HepG2 (cell line): ENCODE results near the gene ADI1. TPM values are rescaled to one million over a fixed set of nuclear protein-coding genes. Genes with fewer than 3 reads are reported as not detected.

Experiments
- BHLHE40 ChIP-seq: IDR thresholded peaks from 2 replicates; pipeline ENCODE4 v1.6.1; 2011; ENCODE audit warnings: low read length, improper control_type of control experiment
- FOXC1 ChIP-seq: sonication (generic); formaldehyde crosslinking; IDR thresholded peaks from 2 replicates; pipeline ENCODE4 v1.8.0; 2022; ENCODE audit warnings: mild to moderate bottlenecking, missing genetic modification reagents, borderline replicate concordance
- GABPB1 ChIP-seq: IDR thresholded peaks from 2 replicates; pipeline ENCODE4 v1.6.1; 2016; ENCODE audit warnings: mild to moderate bottlenecking, missing genetic modification reagents, moderate library complexity, missing compliant biosample characterization
- JUN ChIP-seq: sonication (generic); formaldehyde crosslinking; IDR thresholded peaks from 2 replicates; pipeline ENCODE4 v1.4.0; 2020; ENCODE audit warnings: mild to moderate bottlenecking, missing genetic modification reagents
- KDM2A ChIP-seq: sonication (generic); formaldehyde crosslinking; IDR thresholded peaks from 2 replicates; pipeline ENCODE4 v1.4.0; 2020; ENCODE audit warnings: low read depth, missing genetic modification reagents, borderline replicate concordance
- POLR2G ChIP-seq: fragments of 200-400 bp; formaldehyde crosslinking; IDR thresholded peaks from 2 replicates; pipeline ENCODE4 v1.6.1; 2018; ENCODE audit warnings: mild to moderate bottlenecking, low read depth, low read length, moderate library complexity
- SOX13 ChIP-seq, 3 experiments: fragments of 450-650 bp in 1 of 3; sonication (generic) in 1 of 3; formaldehyde crosslinking in 1 of 3; IDR thresholded peaks in 2 of 3; conservative IDR thresholded peaks in 1 of 3; 2 replicates each; pipeline versions ENCODE4 v1.5.0 to v1.6.1; 2016 to 2020; ENCODE audit warnings: antibody characterized with exemption in 1 of 3, mild to moderate bottlenecking in 1 of 3, missing compliant biosample characterization in 1 of 3, missing genetic modification reagents in 1 of 3, moderate library complexity in 1 of 3
- SRSF1 ChIP-seq: fragments of 200-400 bp; formaldehyde crosslinking; optimal IDR thresholded peaks from 2 replicates; pipeline ENCODE3; 2017; ENCODE audit warnings: mild to moderate bottlenecking, low read depth, low read length, moderate library complexity
- ZNF143 ChIP-seq: sonication (generic); formaldehyde crosslinking; IDR thresholded peaks from 2 replicates; pipeline ENCODE4 v1.4.0; 2020; ENCODE audit warnings: missing genetic modification reagents
- ZNF292 ChIP-seq: sonication (generic); formaldehyde crosslinking; IDR thresholded peaks from 2 replicates; pipeline ENCODE4 v1.8.1; 2022; ENCODE audit warnings: mild to moderate bottlenecking, low read depth, missing genetic modification reagents, borderline replicate concordance
- ZNF44 ChIP-seq: sonication (generic); formaldehyde crosslinking; IDR thresholded peaks from 2 replicates; pipeline ENCODE4 v1.5.1; 2020; ENCODE audit warnings: mild to moderate bottlenecking, missing genetic modification reagents
- polyA plus RNA-seq, 8 experiments: library from polyadenylated mRNA; depleted of rRNA in 3 of 8; stranded (reverse) in 7 of 8; unstranded in 1 of 8; fragments of >200 nt; fragmentation: Illumina TruSeq in 4 of 8; extraction: Trizol in 4 of 8; gene quantifications; 2 replicates each; pipeline versions ENCODE4 v1.2.1 to v1.2.3, GENCODE V29; 2011 to 2016; ENCODE audit warnings: low read depth in 4 of 8, missing spikeins in 1 of 8, mixed read lengths in 1 of 8; ENCODE audit not compliant: insufficient read depth in 1 of 8
- total RNA-seq, 5 experiments: library from RNA; depleted of rRNA; stranded (reverse); fragments of >200 nt; fragmentation: Illumina TruSeq; extraction: Trizol; gene quantifications; 2 replicates each; pipeline ENCODE4 v1.2.3, GENCODE V29; 2016; ENCODE audit warnings: low read depth in 1 of 5
- TF ChIP-seq, protein P1 (sequence below): IDR thresholded peaks from 2 replicates; pipeline ENCODE4 v1.6.1; 2016; ENCODE audit warnings: missing compliant biosample characterization, missing genetic modification reagents, borderline replicate concordance
- TF ChIP-seq, protein P2 (sequence below): sonication (generic); formaldehyde crosslinking; IDR thresholded peaks from 2 replicates; pipeline ENCODE4 v1.4.0; 2020; ENCODE audit warnings: mild to moderate bottlenecking, missing genetic modification reagents
- TF ChIP-seq, protein P3 (sequence below): sonication (generic); formaldehyde crosslinking; IDR thresholded peaks from 2 replicates; pipeline ENCODE4 v1.4.0; 2020; ENCODE audit warnings: missing genetic modification reagents
- TF ChIP-seq, protein P4 (sequence below): sonication (generic); formaldehyde crosslinking; IDR thresholded peaks from 2 replicates; pipeline ENCODE4 v1.4.0; 2020; ENCODE audit warnings: missing genetic modification reagents, mild to moderate bottlenecking, borderline replicate concordance

ADI1 gene
- total and polyA plus RNA-seq, 2 of the 13 experiments (the other 11 are each of a cell fraction or from before 2014, with no cell fraction given), result 28.7 to 123 TPM

DNA sequence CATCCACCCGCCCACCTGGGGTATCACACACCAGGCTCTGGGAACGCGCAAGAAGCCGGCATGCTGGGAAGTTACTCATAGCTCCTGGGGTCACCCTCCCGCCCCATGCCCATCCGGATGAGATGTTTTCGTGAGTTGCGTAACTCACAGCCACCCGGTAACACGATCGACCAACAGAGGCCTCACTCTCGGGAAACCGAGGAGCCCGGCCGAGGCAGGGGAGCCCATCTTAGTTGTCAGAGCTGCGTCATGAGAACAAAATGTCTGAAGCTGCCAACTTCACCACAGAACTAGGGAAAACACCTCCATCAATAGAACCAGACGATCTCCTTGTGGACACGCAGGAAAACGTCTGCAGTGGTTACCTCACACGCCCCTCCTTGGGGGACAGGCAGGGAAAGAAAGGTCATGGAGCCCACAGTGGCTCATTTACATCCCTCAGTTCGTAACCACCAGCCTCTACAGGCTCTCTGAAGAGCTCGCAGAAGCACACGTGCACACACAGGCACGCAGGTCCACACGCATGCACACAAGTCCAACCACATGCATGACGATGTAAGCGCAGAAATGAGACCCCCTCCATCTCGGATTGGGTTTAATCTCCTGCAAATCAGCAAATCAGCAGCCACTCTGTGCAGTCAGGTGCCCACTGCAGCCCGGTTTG lies 26.2 kb downstream of the ADI1 start (continued):
- TF ChIP-seq GABPB1 (CRISPR knock-in tag) (peak; percentile 40; the same call in 1 of the 2 replicates), SOX13 (IDR thresholded peaks at IDR 0.05) (peak; percentile 29; the same call in 1 of the 2 replicates), SOX13 (CRISPR knock-in tag; conservative IDR thresholded peaks at IDR 0.05 in 1 of 2, IDR thresholded peaks at IDR 0.05 in 1 of 2) (0 out of 4 replicates have a peak, but pooled peaks of 1 of the 2 experiments have one; percentile 52), ZNF143 (CRISPR knock-in tag) (peak; percentile 63), KDM2A (CRISPR knock-in tag) (peak; percentile 89; the same call in 1 of the 2 replicates), JUN (CRISPR knock-in tag) (no peak), SRSF1 (peak; percentile 27), ZNF44 (CRISPR knock-in tag) (no peak; the same call in 1 of the 2 replicates), ZNF292 (CRISPR knock-in tag) (no peak), BHLHE40 (peak; percentile 24; the same call in 1 of the 2 replicates), POLR2G (no peak), FOXC1 (CRISPR knock-in tag) (0 out of 2 replicates have a peak, but pooled peaks have one; percentile 48)
- TF ChIP-seq, protein P1, sequence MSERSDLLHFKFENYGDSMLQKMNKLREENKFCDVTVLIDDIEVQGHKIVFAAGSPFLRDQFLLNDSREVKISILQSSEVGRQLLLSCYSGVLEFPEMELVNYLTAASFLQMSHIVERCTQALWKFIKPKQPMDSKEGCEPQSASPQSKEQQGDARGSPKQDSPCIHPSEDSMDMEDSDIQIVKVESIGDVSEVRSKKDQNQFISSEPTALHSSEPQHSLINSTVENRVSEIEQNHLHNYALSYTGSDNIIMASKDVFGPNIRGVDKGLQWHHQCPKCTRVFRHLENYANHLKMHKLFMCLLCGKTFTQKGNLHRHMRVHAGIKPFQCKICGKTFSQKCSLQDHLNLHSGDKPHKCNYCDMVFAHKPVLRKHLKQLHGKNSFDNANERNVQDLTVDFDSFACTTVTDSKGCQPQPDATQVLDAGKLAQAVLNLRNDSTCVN (CRISPR knock-in tag), result peak; percentile 15; the same call in 1 of the 2 replicates
- TF ChIP-seq, protein P2, sequence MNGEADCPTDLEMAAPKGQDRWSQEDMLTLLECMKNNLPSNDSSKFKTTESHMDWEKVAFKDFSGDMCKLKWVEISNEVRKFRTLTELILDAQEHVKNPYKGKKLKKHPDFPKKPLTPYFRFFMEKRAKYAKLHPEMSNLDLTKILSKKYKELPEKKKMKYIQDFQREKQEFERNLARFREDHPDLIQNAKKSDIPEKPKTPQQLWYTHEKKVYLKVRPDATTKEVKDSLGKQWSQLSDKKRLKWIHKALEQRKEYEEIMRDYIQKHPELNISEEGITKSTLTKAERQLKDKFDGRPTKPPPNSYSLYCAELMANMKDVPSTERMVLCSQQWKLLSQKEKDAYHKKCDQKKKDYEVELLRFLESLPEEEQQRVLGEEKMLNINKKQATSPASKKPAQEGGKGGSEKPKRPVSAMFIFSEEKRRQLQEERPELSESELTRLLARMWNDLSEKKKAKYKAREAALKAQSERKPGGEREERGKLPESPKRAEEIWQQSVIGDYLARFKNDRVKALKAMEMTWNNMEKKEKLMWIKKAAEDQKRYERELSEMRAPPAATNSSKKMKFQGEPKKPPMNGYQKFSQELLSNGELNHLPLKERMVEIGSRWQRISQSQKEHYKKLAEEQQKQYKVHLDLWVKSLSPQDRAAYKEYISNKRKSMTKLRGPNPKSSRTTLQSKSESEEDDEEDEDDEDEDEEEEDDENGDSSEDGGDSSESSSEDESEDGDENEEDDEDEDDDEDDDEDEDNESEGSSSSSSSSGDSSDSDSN, result peak; percentile 72
- TF ChIP-seq, protein P3, sequence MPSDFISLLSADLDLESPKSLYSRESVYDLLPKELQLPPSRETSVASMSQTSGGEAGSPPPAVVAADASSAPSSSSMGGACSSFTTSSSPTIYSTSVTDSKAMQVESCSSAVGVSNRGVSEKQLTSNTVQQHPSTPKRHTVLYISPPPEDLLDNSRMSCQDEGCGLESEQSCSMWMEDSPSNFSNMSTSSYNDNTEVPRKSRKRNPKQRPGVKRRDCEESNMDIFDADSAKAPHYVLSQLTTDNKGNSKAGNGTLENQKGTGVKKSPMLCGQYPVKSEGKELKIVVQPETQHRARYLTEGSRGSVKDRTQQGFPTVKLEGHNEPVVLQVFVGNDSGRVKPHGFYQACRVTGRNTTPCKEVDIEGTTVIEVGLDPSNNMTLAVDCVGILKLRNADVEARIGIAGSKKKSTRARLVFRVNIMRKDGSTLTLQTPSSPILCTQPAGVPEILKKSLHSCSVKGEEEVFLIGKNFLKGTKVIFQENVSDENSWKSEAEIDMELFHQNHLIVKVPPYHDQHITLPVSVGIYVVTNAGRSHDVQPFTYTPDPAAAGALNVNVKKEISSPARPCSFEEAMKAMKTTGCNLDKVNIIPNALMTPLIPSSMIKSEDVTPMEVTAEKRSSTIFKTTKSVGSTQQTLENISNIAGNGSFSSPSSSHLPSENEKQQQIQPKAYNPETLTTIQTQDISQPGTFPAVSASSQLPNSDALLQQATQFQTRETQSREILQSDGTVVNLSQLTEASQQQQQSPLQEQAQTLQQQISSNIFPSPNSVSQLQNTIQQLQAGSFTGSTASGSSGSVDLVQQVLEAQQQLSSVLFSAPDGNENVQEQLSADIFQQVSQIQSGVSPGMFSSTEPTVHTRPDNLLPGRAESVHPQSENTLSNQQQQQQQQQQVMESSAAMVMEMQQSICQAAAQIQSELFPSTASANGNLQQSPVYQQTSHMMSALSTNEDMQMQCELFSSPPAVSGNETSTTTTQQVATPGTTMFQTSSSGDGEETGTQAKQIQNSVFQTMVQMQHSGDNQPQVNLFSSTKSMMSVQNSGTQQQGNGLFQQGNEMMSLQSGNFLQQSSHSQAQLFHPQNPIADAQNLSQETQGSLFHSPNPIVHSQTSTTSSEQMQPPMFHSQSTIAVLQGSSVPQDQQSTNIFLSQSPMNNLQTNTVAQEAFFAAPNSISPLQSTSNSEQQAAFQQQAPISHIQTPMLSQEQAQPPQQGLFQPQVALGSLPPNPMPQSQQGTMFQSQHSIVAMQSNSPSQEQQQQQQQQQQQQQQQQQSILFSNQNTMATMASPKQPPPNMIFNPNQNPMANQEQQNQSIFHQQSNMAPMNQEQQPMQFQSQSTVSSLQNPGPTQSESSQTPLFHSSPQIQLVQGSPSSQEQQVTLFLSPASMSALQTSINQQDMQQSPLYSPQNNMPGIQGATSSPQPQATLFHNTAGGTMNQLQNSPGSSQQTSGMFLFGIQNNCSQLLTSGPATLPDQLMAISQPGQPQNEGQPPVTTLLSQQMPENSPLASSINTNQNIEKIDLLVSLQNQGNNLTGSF (CRISPR knock-in tag), result no peak
- TF ChIP-seq, protein P4, sequence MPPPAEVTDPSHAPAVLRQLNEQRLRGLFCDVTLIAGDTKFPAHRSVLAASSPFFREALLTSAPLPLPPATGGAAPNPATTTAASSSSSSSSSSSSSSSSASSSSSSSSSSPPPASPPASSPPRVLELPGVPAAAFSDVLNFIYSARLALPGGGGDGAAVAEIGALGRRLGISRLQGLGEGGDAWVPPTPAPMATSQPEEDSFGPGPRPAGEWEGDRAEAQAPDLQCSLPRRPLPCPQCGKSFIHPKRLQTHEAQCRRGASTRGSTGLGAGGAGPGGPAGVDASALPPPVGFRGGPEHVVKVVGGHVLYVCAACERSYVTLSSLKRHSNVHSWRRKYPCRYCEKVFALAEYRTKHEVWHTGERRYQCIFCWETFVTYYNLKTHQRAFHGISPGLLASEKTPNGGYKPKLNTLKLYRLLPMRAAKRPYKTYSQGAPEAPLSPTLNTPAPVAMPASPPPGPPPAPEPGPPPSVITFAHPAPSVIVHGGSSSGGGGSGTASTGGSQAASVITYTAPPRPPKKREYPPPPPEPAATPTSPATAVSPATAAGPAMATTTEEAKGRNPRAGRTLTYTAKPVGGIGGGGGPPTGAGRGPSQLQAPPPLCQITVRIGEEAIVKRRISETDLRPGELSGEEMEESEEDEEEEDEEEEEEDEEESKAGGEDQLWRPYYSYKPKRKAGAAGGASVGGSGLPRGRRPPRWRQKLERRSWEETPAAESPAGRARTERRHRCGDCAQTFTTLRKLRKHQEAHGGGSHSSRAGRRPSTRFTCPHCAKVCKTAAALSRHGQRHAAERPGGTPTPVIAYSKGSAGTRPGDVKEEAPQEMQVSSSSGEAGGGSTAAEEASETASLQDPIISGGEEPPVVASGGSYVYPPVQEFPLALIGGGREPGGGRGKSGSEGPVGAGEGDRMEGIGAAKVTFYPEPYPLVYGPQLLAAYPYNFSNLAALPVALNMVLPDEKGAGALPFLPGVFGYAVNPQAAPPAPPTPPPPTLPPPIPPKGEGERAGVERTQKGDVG (CRISPR knock-in tag), result no peak
